Motor neuron (in vitro differentiated cells): ENCODE data around the gene AXIN2. TPM values are rescaled to one million over a fixed set of nuclear protein-coding genes. Genes with fewer than 3 reads are reported as not detected.

Experiments used
- ATAC-seq, 8 experiments: fragments of 200-7000 bp; cut with Tn5 transposase; replicated peaks in 6 of 8; 2 replicates each; pipeline ENCODE4 v1.8.0; 2021; ENCODE audit warnings: mild to moderate bottlenecking in 8 of 8, moderate library complexity in 8 of 8
- H3K27ac ChIP-seq, 2 donors: fragments of 250-450 bp; sonication (Bioruptor Pico); 2 replicates each; pipeline ENCODE4 v1.9.0; 2021; ENCODE audit warnings: antibody characterized with exemption in 2 of 2, mild to moderate bottlenecking in 2 of 2, moderate library complexity in 1 of 2
- H3K4me1 ChIP-seq, 2 donors: fragments of 250-450 bp; sonication (Bioruptor Pico); replicated peaks in 1 of 2; 2 replicates each; pipeline ENCODE4 v1.6.1; 2021; ENCODE audit warnings: antibody characterized with exemption in 2 of 2, mild to moderate bottlenecking in 2 of 2, moderate library complexity in 1 of 2
- H3K4me3 ChIP-seq, 5 donors: fragments of 250-450 bp; sonication (Bioruptor Pico); 2 replicates each; pipeline ENCODE4 v1.9.0; 2021; ENCODE audit warnings: antibody characterized with exemption in 5 of 5, mild to moderate bottlenecking in 5 of 5, moderate library complexity in 4 of 5
- WGBS, 10 experiments: fragments of 450-650 bp; shearing (Covaris generic); methylation state at CpG; one replicate each; pipeline ENCODE4 v1.0.0; 2022; 5-methylcytosine and 5-hydroxymethylcytosine counted together
- in situ Hi-C, 9 experiments: fragments of 400-800 bp; cut with MboI; loops; one replicate each; pipeline ENCODE4 v1.15.0; 2021; ENCODE audit warnings: low sequenced_read_pairs in 9 of 9, low pct_unique_long_range_greater_than_20kb in 2 of 9; ENCODE audit not compliant: unreplicated experiment in 9 of 9
- total RNA-seq, 8 experiments: library from RNA; unstranded; fragments of 300-600 nt; gene quantifications; 2 replicates each; pipeline versions ENCODE4 v1.2.3 to v1.2.4, GENCODE V29; 2022

AXIN2 gene
- total RNA-seq, 8 experiments from 2014 or later = 2.0 to 18.7 (median 8.4) TPM

DNA sequence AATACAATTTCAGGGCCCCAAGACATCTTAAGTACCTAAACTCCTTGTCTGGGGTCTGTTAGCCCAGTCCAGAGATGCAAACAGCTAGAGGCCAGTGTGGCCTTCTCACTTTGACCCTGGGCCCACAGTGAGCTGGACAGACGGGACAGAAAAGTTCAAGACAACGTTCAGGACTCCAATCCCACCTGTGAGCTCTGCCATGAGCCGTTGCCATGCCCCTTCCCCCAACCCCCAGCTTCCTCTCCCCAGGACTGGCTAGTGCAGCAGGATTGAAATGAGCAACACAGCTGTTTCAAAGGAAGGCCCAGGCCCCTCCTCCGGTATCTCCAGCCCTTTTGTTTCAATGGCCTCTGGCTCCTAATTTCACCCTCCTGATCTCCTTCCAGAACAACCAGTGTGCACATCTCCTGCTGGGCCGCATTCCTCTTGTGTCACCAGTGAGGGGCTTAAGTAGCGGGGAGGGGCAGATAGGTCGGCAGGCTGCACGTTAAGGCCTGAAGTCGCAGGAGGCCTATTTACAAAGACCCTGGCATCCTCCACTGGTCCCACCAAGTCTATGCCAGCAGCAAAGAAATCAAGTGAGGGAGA, 11.3 kb downstream of the AXIN2 start:
- Histone ChIP-seq H3K27ac (no peak overlapping the region), H3K4me3 (no peak overlapping the region), H3K4me1 (peaks cover 16 to 20% of the 10 kb centered on the region in 2 donors)
- in situ Hi-C loops = loop anchor here in 4 of 9 experiments (25.0 kb wide), 5 partner anchors 88 to 612 kb away; no protein-coding TSS in a partner anchor
- no peak for ATAC-seq
- WGBS, 10 experiments = 38 to 100% (median 58%) methylated on average over 1 to 8 of the region's 9 CpGs; no CpG with 5 or more reads in 2 of the 10 experiments

DNA sequence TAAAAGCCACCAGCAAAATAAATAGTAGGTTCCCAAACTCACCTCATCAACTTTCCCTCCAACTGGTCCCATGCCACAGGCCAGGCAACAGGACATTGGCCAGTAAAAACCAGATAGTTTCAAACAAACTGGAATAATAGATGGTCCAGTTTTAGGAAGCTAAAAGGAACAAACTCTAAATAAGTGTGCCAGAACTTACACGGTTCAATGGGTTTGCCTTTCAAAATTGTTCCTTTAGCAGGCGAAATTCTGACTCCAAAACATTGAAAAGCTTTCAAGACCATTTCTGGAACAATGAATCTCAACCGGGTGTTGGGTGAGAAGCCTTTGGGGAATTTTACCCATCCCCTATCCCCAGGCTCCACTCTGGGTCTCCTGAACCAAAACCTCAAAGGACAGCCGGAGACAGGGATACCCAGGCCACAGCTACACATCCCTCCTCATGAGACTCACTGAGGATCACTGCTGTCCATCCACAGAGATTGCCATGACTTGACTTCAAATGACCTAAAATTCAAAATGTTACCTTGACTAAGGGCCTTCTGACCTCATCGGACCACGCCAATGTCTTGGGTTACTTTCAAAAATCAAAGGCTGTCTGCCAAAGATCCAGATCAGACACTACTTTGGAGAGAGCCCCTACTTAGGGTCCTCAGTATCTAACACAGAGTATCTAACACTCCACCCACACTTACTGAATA, 13.0 kb downstream of the AXIN2 start:
- H3K4me1 ChIP-seq = peaks cover 16 to 23% of the 10 kb centered on the region in 2 donors
- in situ Hi-C loops = loop anchor here in 1 of 9 experiments (5.0 kb wide), 1 partner anchor 251 kb away; no protein-coding TSS in a partner anchor

DNA sequence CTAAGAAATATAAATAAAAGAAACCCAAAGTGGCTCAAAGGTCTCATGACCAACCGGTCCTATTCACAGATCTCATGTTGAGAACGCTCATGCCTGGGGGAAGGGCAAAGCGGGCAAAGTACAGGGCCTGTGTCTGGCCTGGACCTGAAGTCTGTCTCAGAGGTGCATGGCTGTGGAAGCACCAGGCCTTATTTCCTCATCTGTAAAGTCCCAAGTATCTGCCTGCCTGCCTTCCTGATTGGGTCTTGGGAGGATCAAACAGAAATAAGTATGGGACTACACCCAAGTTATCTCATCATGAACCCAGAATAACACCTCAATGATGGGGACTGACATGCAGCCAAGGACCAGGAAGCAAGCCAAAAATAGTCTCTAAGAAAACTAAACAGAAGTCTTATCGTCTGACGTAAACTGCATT, 14.2 kb downstream of the AXIN2 start:
- H3K27ac ChIP-seq = no peak overlapping the region
- peak in 2 of 8 experiments; percentile 53 to 65 for ATAC-seq
- in situ Hi-C loops = loop anchor here in 1 of 9 experiments (5.0 kb wide), 1 partner anchor 250 kb away; no protein-coding TSS in a partner anchor
- H3K4me1 ChIP-seq = peaks cover 16 to 23% of the 10 kb centered on the region in 2 donors
- 11 to 100% (median 75%) methylated on average over 1 to 5 of the region's 5 CpGs; no CpG with 5 or more reads in 1 of the 10 experiments for WGBS, 10 experiments
- H3K4me3 ChIP-seq = no peak overlapping the region

More for the DNA sequence above, 13.0 kb downstream of the AXIN2 start:
- 20 to 100% (median 87%) methylated on average over 1 to 5 of the region's 6 CpGs for WGBS, 10 experiments
- ATAC-seq = no peak
- H3K27ac ChIP-seq = no peak overlapping the region
- H3K4me3 ChIP-seq = no peak overlapping the region

DNA sequence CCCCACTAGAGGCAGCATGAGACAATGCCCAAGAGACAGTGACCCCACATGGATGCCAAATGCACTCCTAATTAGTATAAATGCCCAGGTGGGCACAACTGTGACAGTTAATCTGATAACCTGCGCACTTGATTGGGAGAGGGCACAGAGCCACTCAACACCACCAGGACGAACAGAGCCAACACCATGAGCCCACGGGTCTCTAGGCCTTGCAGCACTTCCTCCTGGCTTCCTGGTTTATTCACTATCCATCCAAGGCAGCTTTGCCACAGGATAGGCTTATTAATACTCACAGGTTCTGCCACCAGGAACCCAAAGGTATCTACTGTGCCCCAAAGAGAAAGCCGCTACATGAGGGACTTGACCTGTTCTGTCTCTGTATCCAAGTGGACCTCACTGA, 14.9 kb downstream of the AXIN2 start:
- WGBS, 10 experiments = 40 to 100% (median 100%) methylated on average over 1 to 2 of the region's 4 CpGs; no CpG with 5 or more reads in 5 of the 10 experiments
- Histone ChIP-seq H3K27ac (peak overlapping the region in 1 of 2 donors; percentile 42), H3K4me1 (peaks cover 16 to 23% of the 10 kb centered on the region in 2 donors), H3K4me3 (no peak overlapping the region)
- in situ Hi-C loops = loop anchor here in 1 of 9 experiments (5.0 kb wide), 1 partner anchor 249 kb away; no protein-coding TSS in a partner anchor
- ATAC-seq = peak in 2 of 8 experiments; percentile 17 to 35

DNA sequence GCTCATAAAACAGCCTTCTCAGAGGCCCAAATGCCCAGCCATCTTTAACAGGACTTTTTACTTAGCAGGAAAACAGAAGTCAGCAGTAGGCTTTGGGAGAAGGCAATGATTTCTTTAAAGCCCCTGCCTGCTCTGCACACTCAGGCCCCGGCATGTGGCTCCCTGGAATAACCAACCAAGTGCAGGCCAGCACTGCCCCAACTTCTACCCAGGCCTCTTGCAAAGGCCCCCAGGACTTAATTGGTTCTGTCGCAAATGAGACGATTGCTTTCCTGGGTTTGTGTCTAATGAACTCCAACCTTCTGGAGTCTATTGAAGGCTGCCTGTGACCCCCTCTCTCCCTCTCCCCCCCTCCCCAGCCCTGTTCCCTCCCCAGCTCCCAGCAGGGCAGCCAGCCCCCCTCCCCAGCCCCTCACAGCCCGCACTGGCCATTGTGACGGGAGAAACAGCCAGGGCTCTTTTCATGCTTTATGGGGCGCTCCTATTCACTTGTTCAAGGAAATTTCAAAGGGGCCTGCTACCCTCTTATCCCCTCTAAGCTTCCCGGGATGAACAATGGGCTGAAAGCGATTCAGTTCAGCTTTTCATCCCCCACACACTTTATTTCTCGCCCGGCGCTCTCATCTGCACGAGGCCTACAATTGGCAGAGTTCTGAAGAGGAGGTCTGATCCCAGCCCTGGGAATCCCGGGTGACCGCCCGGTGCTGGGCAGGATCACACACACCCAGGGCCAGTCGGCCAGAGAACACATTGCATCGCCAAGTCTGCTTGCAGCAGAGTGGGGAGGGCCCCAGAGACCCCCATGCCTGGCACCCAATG, 15.5 kb downstream of the AXIN2 start:
- WGBS, 10 experiments = 3 to 48% (median 20%) methylated on average over 1 to 8 of the region's 17 CpGs; no CpG with 5 or more reads in 5 of the 10 experiments
- Histone ChIP-seq H3K4me3 (no peak overlapping the region), H3K4me1 (peaks cover 16 to 23% of the 10 kb centered on the region in 2 donors), H3K27ac (peak overlapping the region in 1 of 2 donors; percentile 42)
- in situ Hi-C loops = loop anchor here in 1 of 9 experiments (5.0 kb wide), 1 partner anchor 249 kb away; no protein-coding TSS in a partner anchor
- ATAC-seq = peak in 5 of 8 experiments; percentile 80 to 88 (median 87)

DNA sequence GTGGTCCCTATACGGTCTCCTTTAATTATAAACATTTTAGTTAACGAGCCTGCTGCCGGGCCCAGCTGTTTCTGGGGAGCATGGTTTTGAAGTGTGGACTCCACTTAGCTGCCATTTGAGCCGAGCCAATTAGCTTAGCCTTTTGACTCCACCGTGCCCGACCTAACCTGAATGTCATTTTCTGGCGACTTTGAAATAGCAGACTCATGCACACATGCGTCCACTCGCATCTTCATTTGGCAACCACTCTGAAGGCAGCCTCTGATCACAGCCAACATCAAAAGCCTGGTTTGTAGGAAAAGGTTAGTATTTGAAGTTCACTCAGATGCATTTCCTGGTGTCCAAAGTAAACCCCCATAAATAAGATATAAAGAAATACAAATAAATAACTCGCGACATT, 16.8 kb downstream of the AXIN2 start:
- Histone ChIP-seq H3K4me3 (no peak overlapping the region), H3K4me1 (peaks cover 16 to 17% of the 10 kb centered on the region in 2 donors), H3K27ac (no peak overlapping the region)
- 23 to 83% (median 69%) methylated on average over 2 to 11 of the region's 11 CpGs; no CpG with 5 or more reads in 1 of the 10 experiments for WGBS, 10 experiments
- in situ Hi-C loops = loop anchor here in 1 of 9 experiments (5.0 kb wide), 1 partner anchor 247 kb away; no protein-coding TSS in a partner anchor
- no peak for ATAC-seq

DNA sequence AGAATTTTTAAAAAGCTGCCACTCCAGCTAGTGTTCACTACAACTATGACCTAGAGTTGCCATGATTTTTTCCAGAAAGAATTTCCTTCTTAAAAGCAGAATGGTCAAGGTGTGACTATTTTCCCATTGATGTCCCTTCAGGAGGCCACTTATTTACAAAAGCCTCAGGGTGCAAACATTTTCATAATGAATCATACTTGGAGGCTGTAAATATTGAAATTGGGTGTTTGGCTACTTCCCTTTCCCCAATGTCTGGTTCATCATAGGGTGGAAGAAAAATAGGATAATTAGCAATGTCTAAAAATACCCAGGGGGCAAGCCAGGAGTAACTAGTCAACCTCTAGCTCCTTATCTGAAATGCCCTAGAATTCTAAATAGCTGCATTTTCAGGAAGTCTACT, 18.8 kb downstream of the AXIN2 start:
- in situ Hi-C loops = no loop called here
- no peak overlapping the region for H3K4me3 ChIP-seq
- no peak overlapping the region for H3K27ac ChIP-seq
- peaks cover 16 to 26% of the 10 kb centered on the region in 2 donors for H3K4me1 ChIP-seq
- ATAC-seq = peak in 3 of 8 experiments; percentile 51 to 67 (median 60)

DNA sequence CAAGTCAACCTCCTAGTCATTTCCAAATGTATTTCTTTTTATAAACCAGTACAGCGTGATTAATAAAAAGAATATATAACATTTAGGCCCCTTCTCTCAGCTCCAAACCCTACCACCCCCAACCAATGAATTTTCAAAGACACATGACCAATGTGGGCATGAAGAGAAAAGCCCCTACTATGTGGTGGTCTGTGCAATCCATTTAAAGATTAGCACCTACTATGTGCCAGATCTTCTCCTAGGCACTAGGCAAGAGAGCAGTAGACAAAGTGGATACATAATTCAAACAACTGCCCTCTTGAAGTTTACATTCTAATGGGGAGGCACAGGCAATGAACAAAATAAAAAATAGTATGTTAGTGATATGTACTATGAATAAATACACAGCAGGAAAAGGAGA, 19.4 kb downstream of the AXIN2 start:
- in situ Hi-C loops = no loop called here
- Histone ChIP-seq H3K27ac (no peak overlapping the region), H3K4me1 (peaks cover 15 to 26% of the 10 kb centered on the region in 2 donors), H3K4me3 (no peak overlapping the region)
- 57 to 100% (median 100%) methylated on average over 1 of the region's 1 CpG; no CpG with 5 or more reads in 4 of the 10 experiments for WGBS, 10 experiments
- no peak for ATAC-seq

DNA sequence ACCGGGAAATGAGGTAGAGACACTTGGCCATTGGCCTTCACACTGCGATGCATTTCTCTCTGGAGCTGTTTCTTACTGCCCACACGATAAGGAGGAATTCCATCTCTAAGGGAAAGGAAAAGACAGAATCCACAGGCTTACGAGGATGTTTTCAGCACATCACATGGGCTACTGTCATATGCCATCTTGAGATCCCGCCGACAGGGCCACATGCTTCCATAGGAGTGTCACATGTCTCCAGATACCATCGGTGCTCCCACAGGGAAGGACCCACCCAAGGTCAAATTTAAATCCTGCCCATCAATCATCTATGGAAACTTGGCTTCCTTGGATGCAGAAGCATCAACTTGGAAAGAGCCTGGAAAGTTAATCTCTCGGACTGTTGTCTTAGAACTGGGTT, 20.0 kb downstream of the AXIN2 start:
- 58 to 100% (median 92%) methylated on average over 3 to 7 of the region's 8 CpGs; no CpG with 5 or more reads in 1 of the 10 experiments for WGBS, 10 experiments
- Histone ChIP-seq H3K4me1 (peaks cover 9 to 22% of the 10 kb centered on the region in 2 donors), H3K4me3 (no peak overlapping the region), H3K27ac (no peak overlapping the region)
- ATAC-seq = no peak
- in situ Hi-C loops = no loop called here

DNA sequence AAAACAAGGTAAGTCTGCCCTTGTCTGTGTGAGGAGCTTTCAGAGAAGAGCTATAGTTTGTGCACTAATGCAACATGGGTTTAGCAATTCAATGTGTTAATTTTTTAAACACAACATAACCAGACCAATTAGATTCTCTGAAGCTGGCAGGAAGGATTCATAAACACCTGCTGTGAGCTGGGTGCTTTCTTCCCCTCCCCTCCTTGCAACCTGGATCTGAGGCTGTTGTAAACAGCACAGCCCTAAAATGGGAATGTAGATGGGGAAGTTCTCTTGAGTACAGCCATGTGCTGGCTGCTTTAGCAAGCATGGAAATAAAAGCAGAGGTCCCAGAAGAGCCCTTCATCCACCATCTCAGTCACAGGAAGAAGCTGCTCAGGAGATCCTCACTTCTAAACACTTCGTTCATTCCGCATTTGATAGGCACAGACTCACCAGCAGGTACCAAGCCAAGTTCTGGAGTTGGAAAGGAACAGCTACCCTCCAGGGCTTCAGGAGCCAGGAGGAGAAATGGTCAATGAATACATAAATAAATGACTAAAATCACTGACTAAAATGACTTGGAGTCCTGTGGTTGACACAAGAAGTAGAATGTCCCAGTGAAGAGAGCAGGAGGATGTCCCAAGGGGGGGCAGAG, 21.7 kb downstream of the AXIN2 start:
- ATAC-seq = no peak
- Histone ChIP-seq H3K4me1 (peaks cover 0 to 13% of the 10 kb centered on the region in 2 donors), H3K27ac (no peak overlapping the region), H3K4me3 (no peak overlapping the region)
- WGBS, 10 experiments = 31 to 100% (median 100%) methylated on average over 1 to 2 of the region's 2 CpGs; no CpG with 5 or more reads in 3 of the 10 experiments
- in situ Hi-C loops = no loop called here

DNA sequence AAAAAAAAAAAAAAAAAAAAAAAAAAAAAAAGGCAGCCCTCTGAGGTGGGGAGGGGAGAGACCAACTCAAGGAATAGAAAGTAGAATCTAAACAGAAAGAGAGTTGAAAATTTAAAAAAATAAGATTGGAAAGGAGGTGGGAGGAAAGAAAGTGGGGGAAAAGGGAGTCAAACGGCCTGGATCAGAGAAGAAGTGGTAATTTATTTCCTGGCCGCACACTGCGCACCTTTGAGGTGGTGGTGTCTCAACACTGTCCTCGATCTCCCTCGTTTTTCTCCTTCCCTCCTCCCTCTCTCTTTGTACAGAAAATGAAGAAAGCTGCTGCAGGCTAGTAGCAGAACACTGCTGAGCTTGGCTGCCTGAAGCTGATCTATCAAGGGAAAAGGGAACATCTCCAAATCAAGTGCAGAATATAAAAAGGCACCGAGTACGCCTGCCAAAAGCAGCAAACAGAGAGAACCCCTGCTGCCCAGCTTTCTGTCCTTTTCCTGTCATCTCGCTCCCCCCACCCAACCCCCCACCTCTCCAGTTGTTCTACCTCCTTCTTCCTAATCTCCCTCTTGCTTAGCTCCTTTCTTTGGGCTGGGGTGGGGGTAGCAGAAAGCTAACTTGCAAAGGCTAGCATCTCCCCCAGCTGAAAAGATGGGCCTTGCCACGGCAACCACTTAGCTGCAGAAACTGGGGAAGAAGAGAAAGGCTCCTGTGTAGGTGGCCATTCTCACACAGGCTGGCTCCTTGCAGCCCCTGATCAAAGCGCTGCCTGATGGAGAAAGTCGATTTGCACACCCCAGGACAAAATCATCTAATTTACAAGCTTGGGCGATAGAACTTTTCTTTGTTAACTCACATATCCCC, 22.5 kb downstream of the AXIN2 start:
- no peak overlapping the region for H3K4me3 ChIP-seq
- no peak for ATAC-seq
- 9 to 93% (median 71%) methylated on average over 2 to 7 of the region's 12 CpGs; no CpG with 5 or more reads in 1 of the 10 experiments for WGBS, 10 experiments
- H3K27ac ChIP-seq = no peak overlapping the region
- in situ Hi-C loops = no loop called here
- peaks cover 0 to 10% of the 10 kb centered on the region in 2 donors for H3K4me1 ChIP-seq
